Stimulated activated CD4-positive, alpha-beta T cell treated with anti-CD3 and anti-CD28 coated beads, TNF-alpha, amount 100 ng/mL, for 4 hours (primary cell): ENCODE data around the gene KCNB1.
"Not testable (repeated sequence)": the region's sequence is repeated elsewhere in the genome, so short reads cannot be mapped to it uniquely, and the experiment has no call there.

Experiments used
- DNase-seq, 3 experiments: peaks; one replicate each; pipeline ENCODE4 v3.0.0-alpha.2; 2020; ENCODE audit warnings: low read depth in 3 of 3

Gene KCNB1

GRCh38 chr20:49435639-49436038 lies 46.8 kb downstream of the KCNB1 start:
- no peak for DNase-seq

DNA sequence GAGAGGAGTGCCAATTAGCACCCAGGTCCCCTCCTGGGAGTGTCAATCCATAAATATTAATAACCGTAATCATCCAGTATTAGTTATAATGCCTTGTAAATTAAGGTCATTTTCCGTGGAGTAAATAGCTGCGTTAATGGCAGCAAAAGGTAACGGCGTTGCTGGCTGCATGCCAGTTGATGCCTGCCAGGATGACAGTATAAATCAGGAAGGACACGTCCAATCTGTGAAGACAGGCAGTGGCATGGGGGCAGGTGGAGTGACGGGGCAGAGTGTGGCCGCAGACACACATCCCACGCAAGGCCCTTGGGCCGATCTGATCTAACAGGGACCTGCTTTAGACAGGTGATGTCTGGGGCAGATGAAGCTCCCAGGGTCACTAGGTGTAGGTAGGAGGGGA lies 49.1 kb downstream of the KCNB1 start:
- no peak for DNase-seq

DNA sequence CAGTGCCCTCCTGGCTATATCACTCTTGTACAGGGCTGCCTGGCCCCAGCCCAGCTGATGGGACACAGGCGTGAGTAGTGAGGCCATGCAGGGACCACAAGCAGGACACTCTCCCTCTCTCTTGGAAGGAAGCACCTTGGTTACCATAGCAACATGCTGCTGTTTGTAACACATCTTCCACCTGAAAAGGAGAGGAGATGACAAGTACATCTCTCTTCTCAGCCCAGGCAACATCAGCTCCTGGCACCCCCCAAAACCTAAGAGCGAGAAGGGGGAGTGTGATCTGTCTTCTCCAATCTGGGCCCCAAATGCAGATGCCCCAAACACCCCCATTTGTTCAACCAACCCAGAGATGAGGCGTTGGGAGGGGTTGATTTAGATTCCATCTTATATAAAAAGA lies 49.9 kb downstream of the KCNB1 start:
- DNase-seq, result no peak

- DNase-seq, result no peak
Observed at GRCh38 chr20:49431329-49431728, 51.1 kb downstream of the KCNB1 start.

DNA sequence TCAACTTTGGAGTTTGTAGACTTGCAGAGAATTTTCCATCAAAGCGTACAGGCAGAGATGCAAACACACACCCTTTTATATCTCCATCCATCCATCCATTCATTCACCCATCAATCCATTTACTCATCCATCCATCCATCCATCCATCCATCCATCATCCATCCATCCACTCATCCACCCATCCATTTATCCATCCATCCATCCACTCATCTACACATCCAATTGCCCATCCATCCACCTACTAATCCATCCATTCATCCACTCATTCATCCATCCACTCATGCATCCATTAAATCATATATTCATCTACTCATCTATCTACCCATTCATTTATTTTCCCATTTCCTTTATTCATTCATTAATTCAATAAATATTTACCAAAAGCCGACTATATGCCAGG lies 52.1 kb downstream of the KCNB1 start:
- DNase-seq, result no peak

DNA sequence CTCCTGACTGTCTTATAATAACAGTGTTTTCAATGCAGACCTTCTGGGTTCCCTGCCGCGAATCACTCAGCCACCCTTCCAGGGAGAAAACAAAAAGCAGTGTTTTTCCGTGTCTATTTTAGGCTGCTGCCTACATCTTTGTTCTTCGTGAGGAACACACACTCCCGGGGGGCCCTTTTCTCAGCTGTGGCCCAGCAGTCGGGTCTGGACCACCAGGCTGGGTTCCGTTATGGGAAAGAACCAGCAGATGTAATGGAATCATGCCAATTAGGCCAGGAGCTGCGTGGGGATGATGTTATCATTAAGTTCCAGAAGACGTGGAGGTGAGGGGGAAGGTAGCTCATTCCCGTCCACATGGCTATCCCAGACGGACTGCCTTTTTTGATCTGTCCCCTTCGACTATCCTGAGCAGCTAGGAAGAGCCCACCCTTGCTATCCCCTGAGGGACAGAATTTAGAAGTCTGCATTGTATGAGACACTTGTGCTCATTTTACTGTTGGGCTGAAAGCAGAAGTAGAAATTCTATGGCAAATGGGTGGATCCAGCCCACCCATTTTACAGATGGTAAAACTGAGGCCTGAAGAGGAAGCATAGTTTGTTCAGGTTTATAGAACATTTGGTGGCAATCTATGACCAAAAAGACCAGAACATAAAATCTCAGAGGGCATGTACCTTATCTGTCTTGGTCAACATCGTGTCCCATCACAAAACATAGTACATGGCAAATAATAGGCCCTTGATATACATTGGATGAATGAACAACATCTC lies 54.5 kb downstream of the KCNB1 start:
- no peak for DNase-seq

- no peak for DNase-seq
Observed at GRCh38 chr20:49426873-49427272, 55.6 kb downstream of the KCNB1 start.

GRCh38 chr20:49426395-49426794 lies 56.1 kb downstream of the KCNB1 start:
- no peak for DNase-seq

- no peak for DNase-seq
Observed at GRCh38 chr20:49424536-49424935, 57.9 kb downstream of the KCNB1 start.

DNA sequence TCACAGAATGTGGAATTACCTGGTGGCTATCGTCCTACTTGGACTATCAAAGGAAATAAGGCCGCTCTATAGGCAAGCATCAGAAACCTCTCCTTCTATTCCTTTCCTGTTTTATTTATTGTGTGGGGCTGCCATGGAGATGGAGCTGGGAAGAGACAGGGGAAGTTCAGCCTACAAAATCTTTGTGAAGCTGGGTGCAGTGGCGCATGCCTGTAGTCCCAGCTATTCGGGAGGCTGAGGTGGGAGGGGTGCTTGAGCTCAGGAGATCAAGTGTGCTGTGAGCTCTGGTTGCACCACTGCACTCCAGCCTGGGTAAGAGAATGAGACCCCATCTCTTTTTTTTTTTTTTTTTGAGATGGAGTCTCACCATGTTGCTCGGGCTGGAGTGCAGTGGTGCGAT lies 60.3 kb downstream of the KCNB1 start:
- no peak for DNase-seq

DNA sequence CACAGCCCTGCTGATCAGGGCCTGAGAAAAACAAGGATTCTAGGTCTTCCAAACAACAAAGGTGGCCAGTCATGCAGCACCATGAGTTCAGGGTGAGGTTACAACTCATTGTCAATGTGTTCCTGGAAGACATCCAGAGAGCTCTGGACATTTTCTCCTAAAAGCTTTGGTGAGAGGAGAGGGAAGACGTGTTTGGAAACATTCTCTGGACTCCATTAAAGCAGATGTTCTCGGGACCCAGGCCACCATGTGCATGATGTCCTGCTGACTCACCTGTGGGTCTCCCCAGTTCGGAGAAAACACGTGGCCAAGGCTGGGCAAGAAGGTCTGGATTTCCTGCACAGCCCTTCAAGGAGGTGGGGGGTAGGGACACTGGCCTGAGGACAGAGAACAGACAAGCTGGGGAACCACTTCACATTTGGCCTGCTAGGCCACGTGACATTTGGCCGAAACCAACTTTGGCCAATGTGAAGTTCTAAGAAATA lies 61.6 kb downstream of the KCNB1 start:
- DNase-seq, result no peak

GRCh38 chr20:49420292-49420691 lies 62.2 kb downstream of the KCNB1 start:
- DNase-seq, result no peak

DNA sequence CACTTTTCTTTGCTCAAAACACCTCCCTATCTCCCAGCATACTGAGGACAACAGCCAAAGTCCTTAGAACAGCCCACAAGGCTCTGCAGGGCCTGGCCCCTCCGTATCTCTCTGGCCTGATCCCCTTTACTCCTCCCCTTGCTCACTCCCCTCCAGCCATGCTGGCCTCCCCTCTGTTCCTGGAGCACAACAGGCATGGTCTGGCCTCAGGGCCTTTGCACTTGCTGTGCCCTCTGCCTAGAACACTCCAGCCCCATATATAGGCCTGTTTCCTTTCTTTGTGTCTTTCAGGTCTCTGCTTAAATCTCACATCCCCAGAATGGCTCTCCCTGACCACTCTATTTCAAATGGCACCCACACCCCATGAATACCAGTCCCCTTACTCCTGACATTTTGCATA lies 62.7 kb downstream of the KCNB1 start:
- no peak for DNase-seq

DNA sequence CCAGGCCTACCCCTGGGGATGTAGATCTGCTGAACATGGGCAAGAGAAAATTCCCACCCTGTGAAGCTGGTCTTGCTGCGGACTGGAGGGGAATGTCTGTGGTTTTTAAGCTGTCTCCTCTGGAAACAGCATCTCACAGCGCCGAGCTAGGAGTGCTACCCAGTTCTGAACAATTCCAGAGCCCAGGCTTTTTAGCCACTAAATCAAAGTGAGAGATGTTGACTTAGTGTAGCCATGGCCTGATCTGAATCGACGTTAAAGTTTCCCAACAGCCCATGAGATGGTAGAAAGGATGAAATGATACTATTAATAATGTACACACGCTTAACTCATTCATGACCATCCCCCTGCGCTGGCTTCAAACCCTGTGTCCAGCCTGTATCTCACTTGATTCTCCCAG lies 63.7 kb downstream of the KCNB1 start:
- DNase-seq, result no peak

DNA sequence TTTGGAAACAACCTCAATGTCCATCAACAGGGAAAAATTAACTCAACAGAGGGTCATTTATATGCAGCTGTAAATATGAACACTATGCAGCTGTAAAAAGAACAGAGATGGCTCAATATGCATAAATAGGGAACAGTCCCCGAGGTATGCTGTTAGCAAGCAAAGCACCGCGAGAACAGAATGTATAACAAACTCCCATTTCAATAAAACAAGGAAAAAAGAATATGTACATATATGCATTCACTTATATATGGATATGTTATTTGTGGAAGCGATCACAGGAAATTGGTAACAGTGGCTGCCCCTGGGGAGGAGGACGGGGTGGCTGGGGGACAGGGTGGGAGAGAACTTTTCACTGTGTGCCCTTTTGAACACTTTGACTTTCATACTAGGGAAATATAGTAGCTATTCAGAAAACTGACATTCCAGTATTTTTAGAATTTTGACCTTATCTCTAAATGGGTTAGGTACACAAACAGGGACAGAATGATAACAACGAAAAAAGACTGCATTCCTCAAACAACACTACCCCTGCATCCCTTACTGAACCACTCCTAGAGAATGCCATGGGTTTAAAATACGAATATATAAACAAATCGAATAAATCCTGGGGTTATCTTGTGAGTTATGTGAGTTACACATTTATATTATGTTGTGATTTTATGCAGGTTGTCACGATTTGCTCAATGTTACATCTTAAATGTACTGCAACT lies 64.5 kb downstream of the KCNB1 start:
- DNase-seq, result no peak

- DNase-seq, result no peak
Observed at GRCh38 chr20:49415668-49416044, 66.8 kb downstream of the KCNB1 start.

DNA sequence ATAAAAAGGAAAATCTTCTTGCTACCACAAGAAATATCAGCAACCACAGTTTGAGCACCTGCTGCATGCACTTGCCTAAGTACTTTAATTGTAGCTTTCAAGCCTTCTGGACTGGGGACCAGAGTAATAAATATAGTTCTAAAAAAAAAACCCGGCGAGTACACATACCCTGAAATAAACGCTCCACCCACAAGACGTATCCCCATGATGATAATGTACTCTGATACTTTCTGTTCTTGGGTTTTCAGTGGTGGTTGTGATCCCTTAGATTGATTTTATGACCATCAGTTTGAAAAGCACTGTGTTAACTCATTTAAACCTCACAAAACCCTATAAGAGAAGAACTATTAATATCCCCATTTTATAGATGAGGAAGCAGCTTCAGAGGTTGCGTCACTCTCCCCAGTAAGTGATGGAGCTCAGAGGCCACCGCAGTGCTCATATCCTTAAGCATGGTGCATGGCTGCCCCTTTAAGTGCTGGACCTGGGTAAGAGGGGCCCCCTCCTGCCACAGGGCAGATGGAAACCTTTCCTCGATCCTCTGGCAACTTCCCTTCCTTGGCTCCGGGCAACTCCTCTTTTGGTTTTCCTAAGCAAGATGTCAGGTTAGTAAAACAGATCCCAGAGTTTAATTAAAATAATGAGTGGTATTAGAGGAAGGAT lies 67.3 kb downstream of the KCNB1 start:
- no peak for DNase-seq

- no peak for DNase-seq
Observed at GRCh38 chr20:49413677-49414076, 68.8 kb downstream of the KCNB1 start.

DNA sequence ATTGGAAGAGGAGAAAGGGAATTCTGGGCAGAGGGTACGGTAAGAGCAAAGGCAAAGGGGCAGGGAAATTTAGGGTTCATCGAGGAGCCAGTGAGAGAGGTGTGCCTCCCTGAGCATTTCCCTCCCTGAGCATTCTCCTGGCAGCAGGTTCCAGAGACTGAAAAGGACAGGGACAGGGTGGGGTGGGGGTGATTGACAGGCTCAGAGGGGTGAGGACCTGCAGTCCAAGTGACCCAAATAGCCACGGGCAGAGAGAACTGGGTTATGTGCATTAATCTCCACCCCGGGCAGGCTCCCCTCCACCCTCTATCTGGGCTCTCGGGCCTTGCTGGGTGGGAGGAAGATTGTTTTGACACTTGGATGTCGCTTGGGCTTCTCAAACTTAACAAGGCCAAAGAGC lies 69.5 kb downstream of the KCNB1 start:
- no peak for DNase-seq

DNA sequence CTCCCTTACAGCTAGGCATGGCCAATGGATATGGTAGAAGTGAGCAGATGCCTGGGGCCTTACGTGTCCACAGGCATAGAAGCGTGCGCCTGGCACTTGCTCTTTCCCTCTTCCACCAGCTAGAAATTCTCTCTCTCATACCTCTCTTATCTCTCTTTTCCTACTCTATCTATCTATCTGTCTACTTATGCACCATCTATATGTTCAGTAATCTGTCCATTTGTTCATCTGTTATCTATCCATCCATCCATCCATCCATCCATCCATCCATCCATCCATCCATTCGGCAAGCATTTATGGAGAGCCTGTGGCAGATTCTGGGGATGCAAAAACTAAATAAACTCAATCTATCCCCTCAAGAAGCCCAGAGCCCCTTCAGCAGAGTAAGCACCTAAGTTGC lies 70.2 kb downstream of the KCNB1 start:
- DNase-seq, result no peak

- no peak for DNase-seq
Observed at GRCh38 chr20:49411221-49411925, 71.1 kb downstream of the KCNB1 start.

GRCh38 chr20:49409975-49410621 lies 72.4 kb downstream of the KCNB1 start:
- not testable (repeated sequence) for DNase-seq
